Natural killer cell (primary cell): ENCODE data around the gene VDAC1. TPM values are rescaled to one million over a fixed set of nuclear protein-coding genes. Genes with fewer than 3 reads are reported as not detected.

Experiments
- ATAC-seq, 3 donors: fragments of 150-1000 bp in 2 of 3; fragments of 200-7000 bp in 1 of 3; cut with Tn5 transposase; 1 replicate in 1 of 3; 2 replicates in 2 of 3; pipeline ENCODE4 v1.10.0; 2021; ENCODE audit warnings: mild to moderate bottlenecking in 2 of 3, moderate library complexity in 2 of 3
- DNase-seq, 2 donors: peaks; one replicate each; pipeline versions ENCODE4 v3.0.0 to v3.0.0-alpha.2; 2013 to 2021; ENCODE audit warnings: mixed read lengths in 1 of 2
- H3K27ac ChIP-seq: one replicate; pipeline ENCODE4 v1.5.1; 2013; ENCODE audit warnings: mild to moderate bottlenecking, low read length
- H3K27me3 ChIP-seq: one replicate; pipeline ENCODE4 v1.6.1; 2013; ENCODE audit warnings: low read length; ENCODE audit not compliant: control insufficient read depth, insufficient read depth
- H3K36me3 ChIP-seq: one replicate; pipeline ENCODE4 v1.6.1; 2013; ENCODE audit warnings: low read length; ENCODE audit not compliant: control insufficient read depth, insufficient read depth
- H3K4me1 ChIP-seq: one replicate; pipeline ENCODE4 v1.6.1; 2013; ENCODE audit warnings: low read length; ENCODE audit not compliant: control insufficient read depth, insufficient read depth
- H3K4me3 ChIP-seq: one replicate; pipeline ENCODE4 v1.5.1; 2013; ENCODE audit warnings: low read length
- H3K9me3 ChIP-seq: one replicate; pipeline ENCODE4 v1.6.1; 2013; ENCODE audit warnings: low read length; ENCODE audit not compliant: control insufficient read depth, insufficient read depth
- H3K27ac Mint-ChIP-seq, 2 donors: one replicate each; pipeline ENCODE4 v1.8.0; 2022; ENCODE audit warnings: mild to moderate bottlenecking in 2 of 2, mixed read lengths in 2 of 2, moderate library complexity in 1 of 2
- H3K27me3 Mint-ChIP-seq, 2 donors: one replicate each; pipeline ENCODE4 v1.8.0; 2022; ENCODE audit warnings: low read depth in 2 of 2, mixed read lengths in 2 of 2
- H3K36me3 Mint-ChIP-seq: one replicate; pipeline ENCODE4 v1.8.0; 2022; ENCODE audit warnings: mixed read lengths
- H3K4me1 Mint-ChIP-seq, 2 donors: one replicate each; pipeline ENCODE4 v1.8.0; 2022; ENCODE audit warnings: mixed read lengths in 2 of 2
- H3K4me3 Mint-ChIP-seq: one replicate; pipeline ENCODE4 v1.8.0; 2022; ENCODE audit warnings: mild to moderate bottlenecking, moderate library complexity, mixed read lengths
- H3K9me3 Mint-ChIP-seq, 2 donors: one replicate each; pipeline ENCODE4 v1.8.0; 2022; ENCODE audit warnings: mixed read lengths in 2 of 2
- CTCF ChIP-seq: fragments of 200-600 bp; IDR thresholded peaks from one replicate; pipeline ENCODE4 v1.8.0; 2022; ENCODE audit warnings: antibody characterized with exemption
- WGBS: methylation state at CpG from one replicate; pipeline ENCODE4 v1.1.7; 2013; ENCODE audit warnings: missing lambda C conversion rate; ENCODE audit not compliant: insufficient coverage; 5-methylcytosine and 5-hydroxymethylcytosine counted together
- intact Hi-C: fragments of 100-400 bp; cut with micrococcal nuclease; formaldehyde crosslinking; loops from one replicate; pipeline ENCODE4 v1.14.2; 2022
- total RNA-seq, 4 donors: library from RNA; stranded (reverse); fragments of 120-200 nt in 1 of 4; gene quantifications; one replicate each; pipeline versions ENCODE4 v1.2.3 to v1.2.4, GENCODE V29; 2013 to 2022

Gene VDAC1
- total RNA-seq, 3 donors from 2014 or later (not counting 1 experiment from before 2014, with no cell fraction given) = 54.0 to 63.3 (median 60.2) TPM

GRCh38 chr5:134019636-134020035 lies 14.9 kb upstream of the VDAC1 start:
- no peaks in the 10 kb centered on the region for H3K9me3 ChIP-seq
- DNase-seq = no peak
- H3K27ac Mint-ChIP-seq = no peak overlapping the region
- H3K36me3 ChIP-seq = no peaks in the 10 kb centered on the region
- no peak for ATAC-seq
- no peak overlapping the region for H3K27ac ChIP-seq
- H3K4me1 Mint-ChIP-seq = no peaks in the 10 kb centered on the region
- intact Hi-C loops = no loop called here
- WGBS = 92% methylated on average over 2 of the region's 4 CpGs
- no peak overlapping the region for H3K4me3 Mint-ChIP-seq
- no peak overlapping the region for H3K4me3 ChIP-seq
- no peaks in the 10 kb centered on the region for H3K4me1 ChIP-seq
- no peaks in the 10 kb centered on the region for H3K9me3 Mint-ChIP-seq
- H3K36me3 Mint-ChIP-seq = no peaks in the 10 kb centered on the region
- no peak for TF ChIP-seq CTCF
- no peaks in the 10 kb centered on the region for H3K27me3 Mint-ChIP-seq
- H3K27me3 ChIP-seq = no peaks in the 10 kb centered on the region

- Mint-ChIP-seq H3K4me3 (no peak overlapping the region), H3K36me3 (no peaks in the 10 kb centered on the region), H3K4me1 (no peaks in the 10 kb centered on the region), H3K9me3 (no peaks in the 10 kb centered on the region), H3K27me3 (no peaks in the 10 kb centered on the region), H3K27ac (no peak overlapping the region)
- no peak overlapping the region for H3K27ac ChIP-seq
- no peak for TF ChIP-seq CTCF
- intact Hi-C loops = no loop called here
- ATAC-seq (no peak), DNase-seq (no peak)
- no peaks in the 10 kb centered on the region for H3K4me1 ChIP-seq
- H3K9me3 ChIP-seq = no peaks in the 10 kb centered on the region
- WGBS = 88% methylated on average over 2 of the region's 5 CpGs
- no peak overlapping the region for H3K4me3 ChIP-seq
- no peaks in the 10 kb centered on the region for H3K36me3 ChIP-seq
- no peaks in the 10 kb centered on the region for H3K27me3 ChIP-seq
Observed at GRCh38 chr5:134018986-134019316, 14.2 kb upstream of the VDAC1 start.

GRCh38 chr5:134018154-134018985 lies 13.6 kb upstream of the VDAC1 start:
- no peaks in the 10 kb centered on the region for H3K9me3 ChIP-seq

More at GRCh38 chr5:134018154-134018985, 13.6 kb upstream of the VDAC1 start:
- no peak overlapping the region for H3K27ac Mint-ChIP-seq
- Histone ChIP-seq H3K27me3 (no peaks in the 10 kb centered on the region), H3K27ac (no peak overlapping the region), H3K36me3 (no peaks in the 10 kb centered on the region), H3K4me1 (no peaks in the 10 kb centered on the region), H3K4me3 (no peak overlapping the region)
- no peak for TF ChIP-seq CTCF
- H3K27me3 Mint-ChIP-seq = peaks cover 0 to under 1% of the 10 kb centered on the region in 2 donors
- intact Hi-C loops = no loop called here
- 93% methylated on average over 9 of the region's 9 CpGs for WGBS
- no peaks in the 10 kb centered on the region for H3K36me3 Mint-ChIP-seq
- H3K4me1 Mint-ChIP-seq = no peaks in the 10 kb centered on the region
- ATAC-seq (no peak), DNase-seq (no peak)
- no peak overlapping the region for H3K4me3 Mint-ChIP-seq
- H3K9me3 Mint-ChIP-seq = no peaks in the 10 kb centered on the region
